Body of pancreas (tissue), 4 donors: ENCODE results near the gene RAD50.

Source experiments
- POLR2A ChIP-seq, 3 donors: fragments of 450-650 bp; IDR thresholded peaks; one replicate each; pipeline ENCODE4 v1.6.1; 2016; ENCODE audit warnings: antibody characterized with exemption in 3 of 3, mild to moderate bottlenecking in 2 of 3
- TF ChIP-seq, protein P1 (sequence below), 7 experiments: fragments of 450-650 bp in 4 of 7; fragments of 200-600 bp in 3 of 7; sonication (generic) in 3 of 7; IDR thresholded peaks; one replicate each; pipeline ENCODE4 v1.5.1; 2016 to 2019; ENCODE audit warnings: antibody characterized with exemption in 7 of 7

GRCh38 chr5:132559383-132560060 lies 2.7 kb downstream of the RAD50 start:
- TF ChIP-seq POLR2A (IDR thresholded peaks at IDR 0.05), result no peak
- TF ChIP-seq, protein P1, sequence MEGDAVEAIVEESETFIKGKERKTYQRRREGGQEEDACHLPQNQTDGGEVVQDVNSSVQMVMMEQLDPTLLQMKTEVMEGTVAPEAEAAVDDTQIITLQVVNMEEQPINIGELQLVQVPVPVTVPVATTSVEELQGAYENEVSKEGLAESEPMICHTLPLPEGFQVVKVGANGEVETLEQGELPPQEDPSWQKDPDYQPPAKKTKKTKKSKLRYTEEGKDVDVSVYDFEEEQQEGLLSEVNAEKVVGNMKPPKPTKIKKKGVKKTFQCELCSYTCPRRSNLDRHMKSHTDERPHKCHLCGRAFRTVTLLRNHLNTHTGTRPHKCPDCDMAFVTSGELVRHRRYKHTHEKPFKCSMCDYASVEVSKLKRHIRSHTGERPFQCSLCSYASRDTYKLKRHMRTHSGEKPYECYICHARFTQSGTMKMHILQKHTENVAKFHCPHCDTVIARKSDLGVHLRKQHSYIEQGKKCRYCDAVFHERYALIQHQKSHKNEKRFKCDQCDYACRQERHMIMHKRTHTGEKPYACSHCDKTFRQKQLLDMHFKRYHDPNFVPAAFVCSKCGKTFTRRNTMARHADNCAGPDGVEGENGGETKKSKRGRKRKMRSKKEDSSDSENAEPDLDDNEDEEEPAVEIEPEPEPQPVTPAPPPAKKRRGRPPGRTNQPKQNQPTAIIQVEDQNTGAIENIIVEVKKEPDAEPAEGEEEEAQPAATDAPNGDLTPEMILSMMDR (IDR thresholded peaks at IDR 0.05), result no peak
